ENCODE measurements around the gene NDUFAB1.
"Not testable (repeated sequence)": the region's sequence is repeated elsewhere in the genome, so short reads cannot be mapped to it uniquely, and the experiment has no call there.

Gene NDUFAB1

DNA sequence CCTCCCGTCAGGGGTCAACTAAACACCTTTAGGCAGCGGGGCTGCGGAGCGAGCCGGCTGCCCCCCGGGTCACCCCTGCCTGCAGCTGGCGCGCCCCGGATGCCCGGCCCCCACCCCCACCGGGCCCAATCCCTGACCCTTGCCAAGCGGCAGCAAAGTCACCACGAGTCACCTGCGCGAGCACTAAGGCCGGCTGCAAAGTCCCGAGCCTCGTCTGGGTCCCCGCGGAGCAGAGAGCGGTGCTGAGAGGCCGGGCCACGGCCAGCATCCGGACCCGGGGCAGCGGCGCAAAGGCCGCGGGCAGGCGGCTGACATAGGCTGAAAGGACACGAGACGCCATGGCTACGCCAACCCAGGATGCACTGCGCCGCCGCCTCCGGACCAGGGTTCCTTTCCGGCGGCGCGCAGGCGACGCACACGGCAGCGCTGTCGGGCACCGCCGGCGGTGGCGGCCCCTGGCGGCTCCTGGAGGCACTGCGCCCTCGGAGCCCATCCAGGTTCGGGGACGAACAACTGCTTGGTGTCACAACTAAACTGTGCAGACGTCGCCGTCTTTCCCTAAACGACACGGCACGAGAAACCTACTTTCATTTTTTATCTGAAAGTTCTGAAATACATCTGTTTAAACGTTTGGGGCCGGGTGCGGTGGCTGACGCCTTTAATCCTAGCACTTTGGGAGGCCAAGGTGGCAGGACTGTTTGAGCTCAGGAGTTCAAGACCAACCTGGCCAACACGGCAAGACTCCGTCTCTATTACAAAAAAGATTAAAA lies at the start of gene NDUFAB1:
Gene NDUFAB1 (minus strand): TSS at position 366 of the 770 bp plus-strand sequence. CDS start 26 bp downstream, at position 340.
- DNase-seq: peak; percentile 26

DNA sequence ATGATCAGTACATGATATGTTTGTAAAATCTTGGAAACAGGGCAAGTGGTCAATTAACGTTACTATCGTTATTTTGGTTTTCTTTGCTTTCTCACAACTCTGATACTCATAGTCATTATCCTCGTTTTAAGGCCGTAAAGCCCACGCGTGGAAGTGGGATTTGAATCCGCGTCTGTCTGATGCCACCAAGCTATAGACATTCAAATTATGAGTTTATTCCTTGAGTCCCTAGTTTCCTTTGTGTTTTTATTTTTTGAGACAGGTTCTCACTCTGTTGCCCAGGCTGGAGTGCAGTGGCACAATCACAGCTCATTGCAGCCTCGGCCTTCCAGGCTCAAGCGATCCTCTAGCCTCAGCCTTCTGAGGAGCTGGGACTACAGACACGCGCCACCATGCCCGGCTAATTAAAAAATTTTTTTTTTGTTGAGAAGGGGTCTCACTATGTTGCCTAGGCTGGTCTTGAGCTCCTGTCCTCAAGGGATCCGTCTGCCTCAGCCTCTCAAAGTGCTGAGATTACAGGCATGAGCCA lies 46.2 kb upstream of the NDUFAB1 start:
- DNase-seq: no peak

DNA sequence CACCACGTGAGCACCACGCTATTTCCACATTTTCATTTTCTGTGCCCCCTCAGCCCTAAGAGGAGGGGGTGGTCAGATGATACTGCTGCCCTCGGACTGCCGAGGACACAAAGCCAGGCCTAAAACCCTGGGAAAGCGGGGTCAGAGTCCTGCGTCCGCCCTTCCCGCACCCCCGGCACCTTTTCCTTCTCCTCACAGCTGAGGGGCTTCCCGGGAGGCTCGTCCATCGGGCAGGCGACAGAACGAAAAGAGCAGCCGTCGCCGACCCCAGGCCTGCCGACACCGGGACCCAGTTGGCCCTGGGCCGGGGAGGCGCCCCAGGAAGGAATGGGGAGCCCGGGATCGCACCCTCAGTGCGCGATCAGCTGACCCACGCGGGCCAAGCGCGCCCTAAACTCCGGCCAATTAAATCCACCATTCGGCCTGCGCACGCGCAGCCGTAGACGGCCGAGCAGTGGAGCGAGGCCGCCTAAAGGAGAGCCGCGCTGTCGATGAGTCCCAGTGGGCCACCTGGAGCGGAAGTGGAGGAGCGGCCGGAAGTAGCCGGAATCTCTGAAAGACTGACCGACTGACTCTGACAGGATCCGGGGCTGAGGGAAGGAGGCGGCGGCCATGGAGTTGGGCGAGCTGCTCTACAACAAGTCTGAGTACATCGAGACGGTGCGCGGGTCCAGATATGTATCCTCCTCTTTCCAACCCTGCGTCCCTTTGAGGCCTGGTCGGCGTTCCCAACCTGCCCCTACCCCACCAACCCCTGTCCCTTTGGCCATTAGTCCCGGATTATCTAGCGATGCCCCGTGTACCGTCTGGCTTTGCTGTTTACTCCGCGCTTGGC lies 45.0 kb upstream of the NDUFAB1 start, which contains the start of the genes DCTN5 and PALB2:
Gene DCTN5 (plus strand): TSS at position 536 of the 835 bp plus-strand sequence. CDS start 77 bp downstream, at position 613.
Gene PALB2 (minus strand): TSS at position 380 of the 835 bp plus-strand sequence. CDS start 153 bp downstream, at position 227.
- DNase-seq: peak; percentile 65

GRCh38 chr16:23640615-23640930 lies 44.5 kb upstream of the NDUFAB1 start:
- DNase-seq: no peak

DNA sequence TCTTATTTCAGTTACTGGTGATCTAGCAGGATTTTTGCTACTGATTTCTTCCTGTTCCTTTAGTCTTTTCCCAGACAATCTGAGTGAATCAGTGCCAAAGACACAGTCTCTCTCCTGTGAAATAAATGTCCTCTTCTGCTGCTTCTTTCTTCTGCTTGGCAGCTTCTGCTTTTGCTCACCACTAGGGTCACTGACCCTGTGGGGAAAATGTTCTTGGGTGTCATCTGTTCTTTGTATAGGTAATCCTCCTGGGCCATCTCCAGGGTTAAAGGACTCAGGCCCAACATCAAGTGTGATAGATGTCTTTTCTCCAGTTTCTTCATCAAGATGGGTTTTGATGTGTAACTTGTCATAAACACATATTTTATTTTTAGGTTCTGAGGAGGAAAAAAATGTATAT lies 39.8 kb upstream of the NDUFAB1 start:
- no peak for DNase-seq

DNA sequence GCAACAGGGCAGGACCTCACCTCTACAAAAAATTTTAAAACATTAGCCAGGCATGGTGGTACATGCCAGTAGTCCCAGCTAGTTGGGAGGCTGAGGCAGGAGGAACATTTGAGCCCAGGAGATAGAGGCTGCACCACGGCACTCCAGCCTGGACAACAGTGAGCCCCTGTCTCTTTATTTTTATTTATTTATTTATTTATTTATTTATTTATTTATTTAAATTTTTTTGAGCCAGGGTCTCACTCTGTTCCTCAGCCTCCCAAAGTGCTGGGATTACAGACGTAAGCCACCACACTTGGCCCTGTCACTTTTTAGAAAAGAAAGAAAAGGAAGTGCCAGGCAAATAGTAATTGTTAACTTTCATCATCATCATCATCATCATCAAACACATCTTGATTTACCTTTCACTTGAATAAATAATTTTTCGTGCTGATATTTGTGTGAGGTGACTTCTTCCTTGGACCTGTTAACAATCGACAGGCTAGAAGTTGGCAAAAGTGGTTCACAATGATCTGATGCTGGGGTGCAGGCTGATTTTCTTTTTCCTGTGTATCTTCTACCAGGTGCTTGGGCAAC lies 38.4 kb upstream of the NDUFAB1 start:
- no peak for DNase-seq

DNA sequence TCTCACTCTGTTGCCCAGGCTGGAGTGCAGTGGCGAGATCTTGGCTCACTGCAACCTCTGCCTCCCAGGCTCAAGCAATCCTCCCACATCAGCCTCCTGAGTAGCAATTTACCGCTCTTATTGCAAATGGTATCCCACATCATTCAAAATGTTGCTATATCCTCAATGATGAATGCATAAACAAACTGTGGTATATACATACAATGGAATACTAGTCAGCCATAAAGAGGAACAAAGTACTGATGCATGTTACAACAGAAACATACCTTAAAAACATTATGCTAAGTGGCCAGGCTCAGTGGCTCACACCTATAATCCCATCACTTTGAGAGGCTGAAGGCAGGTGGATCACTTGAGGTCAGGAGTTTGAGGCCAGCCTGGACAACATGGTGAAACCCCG lies 35.8 kb upstream of the NDUFAB1 start:
- not testable (repeated sequence) for DNase-seq

- DNase-seq: no peak
Measured at GRCh38 chr16:23629516-23629915, 33.4 kb upstream of the NDUFAB1 start.

DNA sequence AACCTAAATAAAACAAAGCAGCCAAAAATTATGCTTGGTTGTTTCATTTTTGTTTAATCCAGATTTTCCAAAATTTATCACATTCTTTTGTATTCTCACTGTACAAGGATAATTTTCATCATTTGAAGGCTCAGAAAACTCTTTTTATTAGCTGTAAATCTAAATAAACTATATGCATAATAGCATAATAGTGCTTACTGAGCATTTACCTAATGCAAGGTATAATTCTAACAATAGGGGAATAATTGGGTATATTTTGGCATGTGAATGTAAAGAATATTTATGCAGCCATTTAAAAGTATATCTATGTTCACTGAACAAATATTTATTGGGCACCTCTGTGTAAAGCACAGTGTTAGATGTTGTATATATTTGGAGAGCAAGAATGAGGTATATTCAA lies 28.0 kb upstream of the NDUFAB1 start:
- no peak for DNase-seq

GRCh38 chr16:23615805-23616204 lies 19.7 kb upstream of the NDUFAB1 start:
- no peak for DNase-seq

DNA sequence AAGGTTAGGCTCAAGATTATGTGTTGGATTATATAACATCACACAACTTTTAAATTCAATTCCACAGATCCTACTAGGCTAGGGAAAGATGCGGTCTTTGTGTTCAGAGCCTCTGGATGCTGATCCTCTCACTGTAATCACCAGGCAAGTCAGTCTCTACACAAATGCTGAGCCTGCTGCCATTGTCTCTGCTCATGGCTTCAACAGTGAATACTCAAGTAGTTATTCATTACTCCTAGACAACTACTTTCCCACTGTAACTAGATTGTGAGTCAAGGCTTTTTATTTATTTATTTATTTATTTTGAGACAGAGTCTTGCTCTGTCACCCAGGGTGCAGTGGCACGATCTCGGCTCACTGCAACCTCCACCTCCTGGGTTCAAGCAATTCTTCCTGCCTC lies 15.8 kb upstream of the NDUFAB1 start:
- DNase-seq: no peak

DNA sequence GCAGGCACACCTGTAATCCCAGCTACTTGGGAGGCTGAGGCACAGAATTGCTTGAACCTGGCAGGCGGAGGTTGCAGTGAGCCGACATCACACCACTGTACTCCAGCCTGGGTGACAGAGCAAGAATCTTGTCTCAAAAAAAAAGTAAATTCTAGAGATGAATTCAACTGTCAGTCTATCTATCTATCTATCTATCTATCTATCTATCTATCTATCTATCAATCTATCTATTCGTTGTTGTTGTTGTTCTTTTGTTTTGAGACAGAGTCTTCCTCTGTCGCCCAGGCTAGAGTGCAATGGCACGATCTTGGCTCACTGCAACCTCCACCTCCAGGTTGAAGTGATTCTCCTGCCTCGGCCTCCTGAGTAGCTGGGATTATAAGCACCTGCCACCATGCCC lies 14.8 kb upstream of the NDUFAB1 start:
- not testable (repeated sequence) for DNase-seq

- DNase-seq: no peak
Measured at GRCh38 chr16:23609929-23610328, 13.8 kb upstream of the NDUFAB1 start.

- no peak for DNase-seq
Measured at GRCh38 chr16:23608194-23608593, 12.1 kb upstream of the NDUFAB1 start.

DNA sequence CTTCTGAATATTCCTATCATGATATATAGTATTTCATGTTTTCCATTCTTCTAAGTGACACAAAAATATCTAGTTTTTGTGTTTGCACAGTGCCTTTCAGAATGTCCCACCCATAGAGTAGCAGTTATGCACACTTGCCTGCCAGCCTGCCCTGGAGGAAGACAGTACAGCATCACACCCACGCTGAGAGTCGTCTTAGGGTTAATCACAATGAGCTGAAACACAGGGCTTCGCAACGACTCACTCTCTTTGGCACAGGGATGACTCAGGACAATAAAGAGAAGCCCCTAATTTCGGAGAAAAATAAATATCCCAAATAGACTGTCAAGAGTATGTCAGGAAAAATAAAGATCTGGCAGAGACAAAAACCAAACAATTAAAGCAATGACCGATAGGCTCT lies 11.6 kb upstream of the NDUFAB1 start:
- DNase-seq: no peak

- no peak for DNase-seq
Measured at GRCh38 chr16:23597003-23597756, 1.1 kb upstream of the NDUFAB1 start.

GRCh38 chr16:23595246-23595950 lies 718 bp downstream of the NDUFAB1 start:
- no peak for DNase-seq

GRCh38 chr16:23594186-23594585 lies 1.9 kb downstream of the NDUFAB1 start:
- DNase-seq: no peak

- no peak for DNase-seq
Measured at GRCh38 chr16:23590181-23590580, 5.9 kb downstream of the NDUFAB1 start.

DNA sequence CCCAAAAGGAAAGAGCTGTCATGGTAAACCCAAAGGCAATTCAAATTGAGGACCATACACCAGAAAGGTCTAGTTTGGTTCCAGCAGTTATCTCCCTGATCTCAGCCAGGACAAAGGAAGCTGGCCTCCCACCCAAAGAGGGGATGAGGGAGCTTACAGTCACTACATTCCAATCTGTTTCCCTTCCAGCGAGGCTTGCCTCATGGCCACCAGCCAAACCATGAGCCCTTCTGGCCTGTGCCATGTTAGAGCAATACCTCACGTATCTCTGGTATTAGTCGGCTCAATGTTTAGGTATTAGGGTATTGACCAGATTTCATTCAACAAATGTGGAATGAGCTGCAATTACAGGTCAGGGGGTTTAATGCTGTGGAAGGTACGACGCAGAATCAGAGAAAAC lies 8.4 kb downstream of the NDUFAB1 start:
- no peak for DNase-seq

DNA sequence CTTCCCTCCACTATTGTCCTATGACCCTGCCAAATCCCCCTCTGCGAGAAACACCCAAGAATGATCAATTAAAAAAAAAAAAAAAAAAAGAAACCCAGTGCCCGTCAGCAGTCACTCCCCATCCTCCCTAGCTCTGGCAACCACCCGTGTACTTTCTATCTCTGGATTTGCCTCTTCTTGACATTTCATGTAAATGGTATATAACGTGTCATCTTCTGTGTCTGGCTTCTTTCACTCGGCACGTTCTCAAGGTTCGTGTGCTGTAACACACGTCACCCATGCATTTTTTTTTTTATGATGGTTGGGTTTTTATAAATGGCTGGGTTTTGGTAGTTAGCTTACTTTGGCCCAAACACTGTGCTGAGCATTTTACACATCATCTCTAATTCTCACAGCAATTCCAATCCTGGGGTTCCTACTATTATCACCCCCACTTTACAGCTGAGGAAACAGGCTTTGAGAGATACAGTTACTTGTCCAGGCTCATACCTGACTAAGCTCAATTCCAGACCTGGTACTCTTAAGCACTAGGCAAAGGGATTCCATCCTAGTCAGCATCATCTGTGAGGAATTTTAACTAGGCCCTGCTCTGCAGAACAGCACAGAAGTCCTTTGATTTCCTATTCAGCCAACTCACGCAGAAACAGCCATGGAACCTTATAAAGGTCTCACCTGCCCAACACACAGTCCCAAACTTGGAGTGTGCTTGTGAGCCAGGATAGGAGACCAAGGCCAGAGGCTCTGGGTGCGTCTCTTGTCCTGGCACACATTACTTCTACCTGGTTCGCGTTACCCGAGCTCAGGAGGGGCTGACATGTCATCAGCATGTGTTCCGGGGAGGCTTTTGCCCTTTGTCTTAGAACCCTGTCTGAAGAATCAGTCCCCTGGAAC lies 11.7 kb downstream of the NDUFAB1 start:
- DNase-seq: no peak

Measured in NCI-H748 treated with DMSO at 0.1 percent for 48 hours (cell line).